A549 (cell line): ENCODE results near the gene ITSN2. TPM values are rescaled to one million over a fixed set of nuclear protein-coding genes. Genes with fewer than 3 reads are reported as not detected.

Source experiments
- ATAC-seq, 2 experiments: fragments of 200-7000 bp in 1 of 2; fragments of >200 bp in 1 of 2; cut with Nextera tagmentation in 1 of 2; cut with Tn5 transposase in 1 of 2; 3 replicates each; pipeline versions ENCODE4 v1.8.0 to v1.9.1; 2018 to 2020; ENCODE audit warnings: mild to moderate bottlenecking in 1 of 2, moderate library complexity in 1 of 2
- CTCF ChIA-PET: fragments of 300-600 bp; sonication (Branson Sonifier 250); formaldehyde crosslinking; extraction: SDS; loops from one replicate; lab custom pipeline; 2021; ENCODE audit warnings: antibody characterized with exemption, inconsistent platforms; lab: Yijun Ruan, JAX
- POLR2A ChIA-PET: fragments of 350-600 bp; formaldehyde crosslinking; extraction: SDS; loops from one replicate; lab custom pipeline; 2021; ENCODE audit warnings: antibody characterized with exemption, inconsistent platforms; lab: Yijun Ruan, JAX
- DNase-seq, 2 experiments: peaks; one replicate each; pipeline versions ENCODE4 v3.0.0 to v3.0.0-alpha.2; 2011 to 2016; ENCODE audit warnings: low read depth in 1 of 2, low spot score in 1 of 2
- FAIRE-seq: peaks from 2 replicates; lab custom pipeline; 2011; peaks lifted over from hg19 to GRCh38; lab: Jason Lieb, UNC
- H3K27ac ChIP-seq, 2 experiments: fragments of >200 bp; sonication (Bioruptor Twin); formaldehyde crosslinking; 3 replicates each; pipeline ENCODE4 v1.5.1; 2016 to 2017
- H3K4me1 ChIP-seq: fragments of >200 bp; sonication (Bioruptor Twin); formaldehyde crosslinking; 3 replicates; pipeline ENCODE4 v1.6.1; 2016
- H3K4me2 ChIP-seq: fragments of >200 bp; sonication (Bioruptor Twin); formaldehyde crosslinking; 3 replicates; pipeline ENCODE4 v1.6.1; 2016
- H3K4me3 ChIP-seq: fragments of >200 bp; sonication (Bioruptor Twin); formaldehyde crosslinking; 3 replicates; pipeline ENCODE4 v1.5.1; 2016
- H3K9me3 ChIP-seq: fragments of >200 bp; sonication (Bioruptor Twin); formaldehyde crosslinking; 3 replicates; pipeline ENCODE4 v1.6.1; 2016
- CBX2 ChIP-seq: fragments of 200-600 bp; sonication (generic); IDR thresholded peaks from 2 replicates; pipeline ENCODE4 v1.6.1; 2016; ENCODE audit warnings: low read depth, mild to moderate bottlenecking, borderline replicate concordance
- CBX8 ChIP-seq: fragments of 200-600 bp; sonication (generic); IDR thresholded peaks from 2 replicates; pipeline ENCODE4 v1.6.1; 2016
- CHD4 ChIP-seq: fragments of 200-600 bp; sonication (generic); IDR thresholded peaks from 2 replicates; pipeline ENCODE4 v1.6.1; 2016; ENCODE audit warnings: antibody characterized with exemption, mild to moderate bottlenecking, borderline replicate concordance
- HEYL ChIP-seq: fragments of 250-450 bp; sonication (Bioruptor Pico); IDR thresholded peaks from 2 replicates; pipeline ENCODE4 v1.8.0; 2021; ENCODE audit warnings: mild to moderate bottlenecking, moderate library complexity
- HOXB13 ChIP-seq: fragments of 250-450 bp; sonication (Bioruptor Pico); IDR thresholded peaks from 2 replicates; pipeline ENCODE4 v1.5.0; 2020; ENCODE audit warnings: low read depth, mild to moderate bottlenecking, moderate library complexity
- JUN ChIP-seq, 2 experiments: fragments of >200 bp; sonication (Bioruptor Twin); formaldehyde crosslinking; IDR thresholded peaks; 2 replicates in 1 of 2; 3 replicates in 1 of 2; pipeline ENCODE4 v1.6.1; 2016 to 2017
- JUNB ChIP-seq: fragments of >200 bp; sonication (Bioruptor Twin); formaldehyde crosslinking; IDR thresholded peaks from 2 replicates; pipeline ENCODE4 v1.6.1; 2016
- NFE2L2 ChIP-seq: fragments of 150-350 bp; conservative IDR thresholded peaks from 2 replicates; pipeline ENCODE4 v1.6.1; 2014; ENCODE audit warnings: low read length
- PHF8 ChIP-seq: fragments of 200-600 bp; sonication (generic); IDR thresholded peaks from 2 replicates; pipeline ENCODE4 v1.6.1; 2016; ENCODE audit warnings: low read depth, mild to moderate bottlenecking, antibody characterized with exemption, moderate library complexity, borderline replicate concordance
- RAD21 ChIP-seq, 2 experiments: fragments of >200 bp in 1 of 2; sonication (Bioruptor Twin) in 1 of 2; formaldehyde crosslinking in 1 of 2; IDR thresholded peaks in 1 of 2; conservative IDR thresholded peaks in 1 of 2; 2 replicates in 1 of 2; 3 replicates in 1 of 2; pipeline ENCODE4 v1.6.1; 2012 to 2018; ENCODE audit warnings: inconsistent platforms in 1 of 2
- RCOR1 ChIP-seq: fragments of 150-350 bp; IDR thresholded peaks from 2 replicates; pipeline ENCODE4 v1.6.1; 2014; ENCODE audit warnings: antibody characterized with exemption, low read length, low read depth
- RNF2 ChIP-seq: fragments of 200-600 bp; sonication (generic); IDR thresholded peaks from 2 replicates; pipeline ENCODE4 v1.6.1; 2016; ENCODE audit warnings: low read depth, mild to moderate bottlenecking, antibody characterized with exemption, moderate library complexity, borderline replicate concordance
- SMC3 ChIP-seq: fragments of >200 bp; sonication (Bioruptor Twin); formaldehyde crosslinking; IDR thresholded peaks from 3 replicates; pipeline ENCODE4 v1.6.1; 2018; ENCODE audit warnings: inconsistent platforms
- SREBF2 ChIP-seq: fragments of 450-650 bp; IDR thresholded peaks from 2 replicates; pipeline ENCODE4 v1.6.1; 2014; ENCODE audit warnings: mild to moderate bottlenecking, moderate library complexity
- TFCP2L1 ChIP-seq: fragments of 250-450 bp; sonication (Bioruptor Pico); IDR thresholded peaks from 2 replicates; pipeline ENCODE4 v1.5.0; 2021; ENCODE audit warnings: mild to moderate bottlenecking
- WGBS: methylation state at CpG from one replicate; pipeline ENCODE4 v1.1.6; 2017; ENCODE audit errors: missing lambda C conversion rate; 5-methylcytosine and 5-hydroxymethylcytosine counted together
- polyA plus RNA-seq, 4 experiments: library from polyadenylated mRNA; depleted of rRNA in 3 of 4; stranded (reverse); fragments of >200 nt; fragmentation: RNase III in 1 of 4; extraction: RNeasy Plus Mini Kit Qiagen cat#74134 plus additional on column Dnase treatment in 1 of 4; gene quantifications; 2 replicates in 3 of 4; 3 replicates in 1 of 4; pipeline ENCODE4 v1.2.3, GENCODE V29; 2011 to 2017
- TF ChIP-seq, protein P1 (sequence below): fragments of >200 bp; sonication (Bioruptor Twin); formaldehyde crosslinking; IDR thresholded peaks from 3 replicates; pipeline ENCODE4 v1.5.1; 2016
- TF ChIP-seq, protein P2 (sequence below): fragments of 450-650 bp; IDR thresholded peaks from 2 replicates; pipeline ENCODE4 v1.6.1; 2014; ENCODE audit warnings: antibody characterized with exemption
- TF ChIP-seq, protein P3 (sequence below): fragments of >200 bp; sonication (Bioruptor Twin); formaldehyde crosslinking; IDR thresholded peaks from 3 replicates; pipeline ENCODE4 v1.6.1; 2016
- TF ChIP-seq, protein P4 (sequence below): fragments of >200 bp; sonication (Bioruptor Twin); formaldehyde crosslinking; IDR thresholded peaks from 2 replicates; pipeline ENCODE4 v1.6.1; 2016

The ITSN2 gene
- polyA plus RNA-seq, 2 of the 4 experiments (the other 2 are of a cell fraction): 19.8 to 48.3 TPM

- TF ChIP-seq PHF8 (no peak), JUNB (no peak), RNF2 (no peak), TFCP2L1 (CRISPR knock-in tag) (no peak), HOXB13 (CRISPR knock-in tag) (no peak), RCOR1 (no peak), SREBF2 (no peak), SMC3 (peak; percentile 79), CBX8 (no peak), CHD4 (0 out of 2 replicates have a peak, but pooled peaks have one; percentile 39), RAD21 (conservative IDR thresholded peaks at IDR 0.05 in 1 of 2, IDR thresholded peaks at IDR 0.05 in 1 of 2) (peak; percentile 91 to 92), CBX2 (no peak), HEYL (CRISPR knock-in tag) (no peak), NFE2L2 (no peak), JUN (IDR thresholded peaks at IDR 0.05) (no peak)
- TF ChIP-seq, protein P1, sequence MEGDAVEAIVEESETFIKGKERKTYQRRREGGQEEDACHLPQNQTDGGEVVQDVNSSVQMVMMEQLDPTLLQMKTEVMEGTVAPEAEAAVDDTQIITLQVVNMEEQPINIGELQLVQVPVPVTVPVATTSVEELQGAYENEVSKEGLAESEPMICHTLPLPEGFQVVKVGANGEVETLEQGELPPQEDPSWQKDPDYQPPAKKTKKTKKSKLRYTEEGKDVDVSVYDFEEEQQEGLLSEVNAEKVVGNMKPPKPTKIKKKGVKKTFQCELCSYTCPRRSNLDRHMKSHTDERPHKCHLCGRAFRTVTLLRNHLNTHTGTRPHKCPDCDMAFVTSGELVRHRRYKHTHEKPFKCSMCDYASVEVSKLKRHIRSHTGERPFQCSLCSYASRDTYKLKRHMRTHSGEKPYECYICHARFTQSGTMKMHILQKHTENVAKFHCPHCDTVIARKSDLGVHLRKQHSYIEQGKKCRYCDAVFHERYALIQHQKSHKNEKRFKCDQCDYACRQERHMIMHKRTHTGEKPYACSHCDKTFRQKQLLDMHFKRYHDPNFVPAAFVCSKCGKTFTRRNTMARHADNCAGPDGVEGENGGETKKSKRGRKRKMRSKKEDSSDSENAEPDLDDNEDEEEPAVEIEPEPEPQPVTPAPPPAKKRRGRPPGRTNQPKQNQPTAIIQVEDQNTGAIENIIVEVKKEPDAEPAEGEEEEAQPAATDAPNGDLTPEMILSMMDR: peak; percentile 92
- TF ChIP-seq, protein P2, sequence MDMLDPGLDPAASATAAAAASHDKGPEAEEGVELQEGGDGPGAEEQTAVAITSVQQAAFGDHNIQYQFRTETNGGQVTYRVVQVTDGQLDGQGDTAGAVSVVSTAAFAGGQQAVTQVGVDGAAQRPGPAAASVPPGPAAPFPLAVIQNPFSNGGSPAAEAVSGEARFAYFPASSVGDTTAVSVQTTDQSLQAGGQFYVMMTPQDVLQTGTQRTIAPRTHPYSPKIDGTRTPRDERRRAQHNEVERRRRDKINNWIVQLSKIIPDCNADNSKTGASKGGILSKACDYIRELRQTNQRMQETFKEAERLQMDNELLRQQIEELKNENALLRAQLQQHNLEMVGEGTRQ: no peak
- TF ChIP-seq, protein P3, sequence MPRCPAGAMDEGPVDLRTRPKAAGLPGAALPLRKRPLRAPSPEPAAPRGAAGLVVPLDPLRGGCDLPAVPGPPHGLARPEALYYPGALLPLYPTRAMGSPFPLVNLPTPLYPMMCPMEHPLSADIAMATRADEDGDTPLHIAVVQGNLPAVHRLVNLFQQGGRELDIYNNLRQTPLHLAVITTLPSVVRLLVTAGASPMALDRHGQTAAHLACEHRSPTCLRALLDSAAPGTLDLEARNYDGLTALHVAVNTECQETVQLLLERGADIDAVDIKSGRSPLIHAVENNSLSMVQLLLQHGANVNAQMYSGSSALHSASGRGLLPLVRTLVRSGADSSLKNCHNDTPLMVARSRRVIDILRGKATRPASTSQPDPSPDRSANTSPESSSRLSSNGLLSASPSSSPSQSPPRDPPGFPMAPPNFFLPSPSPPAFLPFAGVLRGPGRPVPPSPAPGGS: no peak
- POLR2A ChIA-PET: interaction anchor here (0.6 kb wide), 1 partner anchor 493 kb away, joined by 4 read pairs; no protein-coding TSS in a partner anchor
- Histone ChIP-seq H3K4me3 (no peak overlapping the region), H3K4me1 (no peaks in the 10 kb centered on the region), H3K4me2 (peak overlapping the region; percentile 44), H3K9me3 (no peaks in the 10 kb centered on the region), H3K27ac (no peak overlapping the region)
- CTCF ChIA-PET: interaction anchor here (0.6 to 2.5 kb wide), 9 partner anchors 10 to 358 kb away, joined by 3 to 10 read pairs (median 3); partner anchors contain the start of gene TP53I3
- ATAC-seq: peak; percentile 96
- peak; percentile 79 to 80 for DNase-seq
- FAIRE-seq: no peak
- 24% methylated on average over 10 of the region's 10 CpGs for WGBS
These were observed 22.2 kb upstream of the ITSN2 start for GRCh38 chr2:24382363-24383073.

DNA sequence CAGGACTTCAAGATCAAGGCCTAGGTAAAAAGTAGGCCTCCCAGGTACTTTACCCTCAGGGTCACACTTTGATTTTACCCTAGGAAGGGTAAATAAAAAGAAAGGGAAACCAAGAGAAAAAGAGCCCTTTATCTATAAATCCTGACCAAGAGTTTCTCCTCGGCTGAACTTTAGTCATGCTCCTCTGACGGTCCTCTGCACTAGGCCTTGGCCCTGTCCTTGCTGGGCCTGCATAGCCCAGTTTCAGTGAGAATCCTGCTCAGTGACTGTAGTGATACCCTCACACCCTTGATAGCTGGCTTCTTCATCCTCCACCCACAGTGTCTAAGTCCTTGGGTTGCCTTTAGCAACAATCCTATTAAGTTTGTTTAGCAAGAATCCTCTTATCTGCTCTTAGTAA lies 20.5 kb upstream of the ITSN2 start:
- H3K4me3 ChIP-seq: no peak overlapping the region
- 88% methylated on average over 2 of the region's 2 CpGs for WGBS
- no peak for ATAC-seq
- CTCF ChIA-PET: interaction anchor here (0.6 kb wide), 1 partner anchor 667 kb away, joined by 3 read pairs; no protein-coding TSS in a partner anchor
- H3K4me2 ChIP-seq: no peak overlapping the region
- POLR2A ChIA-PET: no interaction called here
- no peak overlapping the region for H3K27ac ChIP-seq
- no peaks in the 10 kb centered on the region for H3K4me1 ChIP-seq
- H3K9me3 ChIP-seq: no peaks in the 10 kb centered on the region
- no peak for DNase-seq
- TF ChIP-seq, protein P4, sequence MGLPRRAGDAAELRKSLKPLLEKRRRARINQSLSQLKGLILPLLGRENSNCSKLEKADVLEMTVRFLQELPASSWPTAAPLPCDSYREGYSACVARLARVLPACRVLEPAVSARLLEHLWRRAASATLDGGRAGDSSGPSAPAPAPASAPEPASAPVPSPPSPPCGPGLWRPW: no peak
- no peak for FAIRE-seq
